ENCODE data around the gene ZNF532.

Gene ZNF532

GRCh38 chr18:58886864-58887612, 22.4 kb downstream of the ZNF532 start:
- DNase-seq (ENCODE audit: extremely low read depth, low read depth), result no peak
- no peak for TF ChIP-seq CTCF (IDR thresholded peaks at IDR 0.05; ENCODE audit: low read depth, low read length)

DNA sequence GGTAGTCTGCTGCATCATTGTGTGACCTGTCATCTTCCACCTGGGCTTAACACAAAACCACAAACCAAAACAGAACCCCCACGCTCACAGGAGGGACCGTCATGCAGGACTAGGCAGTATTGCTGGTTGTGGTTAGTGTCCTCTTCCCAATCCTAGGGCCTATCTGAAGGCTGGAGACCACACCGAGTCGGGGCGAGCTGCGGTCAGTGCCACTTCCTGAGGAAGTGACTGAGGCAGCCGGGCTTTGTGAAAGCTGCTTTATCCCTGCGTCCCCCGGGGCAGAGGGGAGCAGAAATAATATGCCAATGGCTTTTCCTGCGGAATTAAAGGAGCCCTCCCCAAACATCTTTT, 22.9 kb downstream of the ZNF532 start:
- DNase-seq (ENCODE audit: extremely low read depth, low read depth), result no peak
- TF ChIP-seq CTCF (IDR thresholded peaks at IDR 0.05; ENCODE audit: low read depth, low read length), result no peak

GRCh38 chr18:58891776-58892175, 27.1 kb downstream of the ZNF532 start:
- no peak for TF ChIP-seq CTCF (IDR thresholded peaks at IDR 0.05; ENCODE audit: low read depth, low read length)

DNA sequence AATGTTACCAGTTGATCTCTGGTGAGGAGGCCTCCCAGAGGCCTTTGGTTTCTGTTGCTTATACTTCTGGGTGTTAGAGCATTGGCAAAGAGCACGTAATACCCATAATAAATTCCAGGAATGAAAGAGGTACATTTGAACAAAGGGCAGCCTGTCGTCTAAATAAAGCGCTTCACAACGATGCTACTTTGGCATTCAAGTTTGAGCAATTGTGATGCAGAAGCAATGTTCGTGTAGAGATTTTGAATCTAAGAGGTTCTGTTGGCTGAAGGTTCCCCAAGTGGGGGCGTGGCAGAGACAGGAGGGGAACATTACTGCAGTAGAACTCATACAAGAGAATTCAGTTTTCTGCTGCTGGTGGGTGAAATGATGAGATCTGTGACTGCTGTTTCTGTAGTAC, 27.8 kb downstream of the ZNF532 start:
- no peak for DNase-seq (ENCODE audit: extremely low read depth, low read depth)

More at GRCh38 chr18:58891776-58892175, 27.1 kb downstream of the ZNF532 start:
- no peak for DNase-seq (ENCODE audit: extremely low read depth, low read depth)

DNA sequence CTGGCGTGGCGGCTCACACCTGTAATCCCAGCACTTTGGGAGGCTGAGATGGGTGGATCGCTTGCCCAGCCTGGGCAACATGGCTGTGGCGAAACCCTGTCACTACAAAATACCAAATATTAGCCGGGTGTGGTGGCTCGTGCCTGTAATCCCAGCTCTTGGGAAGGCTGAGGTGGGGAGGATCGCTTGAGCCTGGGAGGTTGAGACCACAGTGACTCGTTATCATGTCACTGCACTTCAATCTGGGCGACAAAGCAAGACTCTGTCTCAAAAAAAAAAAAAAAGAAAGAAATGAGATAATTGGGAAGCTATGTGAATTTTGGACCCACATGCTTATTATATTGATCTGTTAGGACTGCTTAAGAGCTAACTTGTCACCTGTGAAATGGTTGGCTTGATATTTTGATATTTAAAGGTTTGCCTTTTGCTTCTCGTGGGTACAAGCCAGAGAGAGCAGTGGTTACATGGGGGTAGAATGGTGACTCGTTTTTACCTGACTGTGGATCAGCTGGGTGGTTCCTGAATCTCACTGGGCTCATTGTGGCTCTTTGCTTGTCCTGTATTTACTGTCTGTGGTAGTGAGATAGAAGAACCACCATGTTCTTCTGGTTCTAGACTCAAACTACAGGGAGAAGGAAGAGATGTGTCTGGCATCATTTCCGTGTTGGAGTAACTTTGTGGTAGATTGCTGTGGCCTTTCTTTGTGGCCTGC, 28.9 kb downstream of the ZNF532 start:
- no peak for DNase-seq (ENCODE audit: extremely low read depth, low read depth)
- TF ChIP-seq CTCF (IDR thresholded peaks at IDR 0.05; ENCODE audit: low read depth, low read length), result no peak

More for the DNA sequence above, 27.8 kb downstream of the ZNF532 start:
- no peak for TF ChIP-seq CTCF (IDR thresholded peaks at IDR 0.05; ENCODE audit: low read depth, low read length)

DNA sequence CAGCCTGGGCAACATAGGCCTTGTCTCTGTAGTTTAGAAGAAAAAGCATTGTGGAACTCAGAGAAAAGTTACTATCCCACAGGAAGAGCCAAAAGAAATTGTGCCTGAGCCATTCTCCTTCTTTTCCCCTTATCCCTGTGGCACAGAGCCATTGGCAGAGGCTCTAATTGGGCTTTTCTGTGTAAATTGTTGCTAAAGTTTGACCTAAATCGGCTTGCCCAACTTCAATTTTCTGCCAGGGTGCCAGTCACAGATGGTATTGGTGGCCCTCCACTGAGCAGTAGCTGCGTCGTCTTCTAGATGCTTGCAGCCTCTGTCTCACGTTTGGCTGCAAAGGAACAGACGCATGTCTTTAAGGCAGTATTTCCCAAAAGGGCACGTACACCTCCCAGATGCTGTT, 30.3 kb downstream of the ZNF532 start:
- no peak for TF ChIP-seq CTCF (IDR thresholded peaks at IDR 0.05; ENCODE audit: low read depth, low read length)
- no peak for DNase-seq (ENCODE audit: extremely low read depth, low read depth)

GRCh38 chr18:58895385-58895784, 30.7 kb downstream of the ZNF532 start:
- no peak for DNase-seq (ENCODE audit: extremely low read depth, low read depth)
- no peak for TF ChIP-seq CTCF (IDR thresholded peaks at IDR 0.05; ENCODE audit: low read depth, low read length)

Measured in AG09319 (cell line).